Prostate gland (tissue), 2 donors: ENCODE measurements around the gene BCAS3.

ENCODE experiments used
- POLR2A ChIP-seq: fragments of 450-650 bp; IDR thresholded peaks from one replicate; pipeline ENCODE4 v1.6.1; 2016; ENCODE audit warnings: antibody characterized with exemption, mild to moderate bottlenecking
- TF ChIP-seq, protein P1 (sequence below), 4 experiments: fragments of 200-600 bp in 2 of 4; fragments of 450-650 bp in 2 of 4; sonication (generic) in 2 of 4; IDR thresholded peaks; 1 replicate in 3 of 4; 2 replicates in 1 of 4; pipeline ENCODE4 v1.5.1; 2016 to 2019; ENCODE audit warnings: antibody characterized with exemption in 4 of 4, mild to moderate bottlenecking in 2 of 4, moderate library complexity in 2 of 4

DNA sequence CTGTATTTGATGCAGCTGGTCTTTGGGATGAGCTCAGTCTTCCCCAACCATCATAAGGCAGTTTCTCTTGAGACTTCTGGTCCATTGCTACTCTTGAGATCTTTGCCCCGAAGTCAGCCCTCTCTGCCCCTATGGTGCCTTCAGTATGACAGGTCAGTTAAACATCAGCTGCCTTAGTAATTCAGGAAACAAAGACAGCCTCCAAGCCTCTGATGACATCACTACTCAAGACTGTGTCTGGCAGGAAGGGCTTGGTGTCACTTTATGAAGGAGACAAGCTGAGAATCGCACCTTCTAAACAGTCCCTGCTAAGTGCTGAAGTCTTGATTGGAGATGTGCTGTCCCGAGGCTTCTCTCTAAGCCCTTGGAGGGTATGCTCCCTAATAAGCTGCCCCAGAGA is 617.1 kb downstream of the BCAS3 start:
- TF ChIP-seq, protein P1, sequence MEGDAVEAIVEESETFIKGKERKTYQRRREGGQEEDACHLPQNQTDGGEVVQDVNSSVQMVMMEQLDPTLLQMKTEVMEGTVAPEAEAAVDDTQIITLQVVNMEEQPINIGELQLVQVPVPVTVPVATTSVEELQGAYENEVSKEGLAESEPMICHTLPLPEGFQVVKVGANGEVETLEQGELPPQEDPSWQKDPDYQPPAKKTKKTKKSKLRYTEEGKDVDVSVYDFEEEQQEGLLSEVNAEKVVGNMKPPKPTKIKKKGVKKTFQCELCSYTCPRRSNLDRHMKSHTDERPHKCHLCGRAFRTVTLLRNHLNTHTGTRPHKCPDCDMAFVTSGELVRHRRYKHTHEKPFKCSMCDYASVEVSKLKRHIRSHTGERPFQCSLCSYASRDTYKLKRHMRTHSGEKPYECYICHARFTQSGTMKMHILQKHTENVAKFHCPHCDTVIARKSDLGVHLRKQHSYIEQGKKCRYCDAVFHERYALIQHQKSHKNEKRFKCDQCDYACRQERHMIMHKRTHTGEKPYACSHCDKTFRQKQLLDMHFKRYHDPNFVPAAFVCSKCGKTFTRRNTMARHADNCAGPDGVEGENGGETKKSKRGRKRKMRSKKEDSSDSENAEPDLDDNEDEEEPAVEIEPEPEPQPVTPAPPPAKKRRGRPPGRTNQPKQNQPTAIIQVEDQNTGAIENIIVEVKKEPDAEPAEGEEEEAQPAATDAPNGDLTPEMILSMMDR (IDR thresholded peaks at IDR 0.05): no peak
- no peak for TF ChIP-seq POLR2A
